ENCODE results near the gene APOBEC2.

Gene APOBEC2

DNA sequence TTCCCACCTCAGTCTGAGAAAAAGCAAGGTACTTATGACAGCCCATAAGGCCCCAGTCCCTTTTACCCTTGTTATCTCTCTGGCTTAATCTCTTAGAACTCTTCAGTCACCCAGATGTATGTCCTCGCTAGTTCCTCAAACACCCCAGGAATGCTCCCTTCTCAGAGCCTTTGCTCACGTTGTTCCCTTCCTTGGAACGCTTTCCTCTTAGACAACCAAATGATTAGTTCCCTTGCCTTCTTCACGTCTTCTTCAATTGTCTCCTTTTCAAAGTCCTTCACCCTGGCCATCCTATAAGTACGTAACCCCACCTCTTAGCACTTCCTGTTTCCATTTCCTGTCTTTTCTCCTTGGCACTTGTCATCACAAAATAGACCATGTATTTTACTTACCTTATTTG, 1.1 kb upstream of the APOBEC2 start:
- Histone ChIP-seq H3K9me3 (ENCODE audit: control insufficient read depth, low read length) (no peaks in the 10 kb centered on the region), H3K27ac (ENCODE audit: low read length, poor library complexity, severe bottlenecking) (no peak overlapping the region), H3K23ac (ENCODE audit: low read length in 2 of 2) (no peak overlapping the region), H3K27me3 (ENCODE audit: control insufficient read depth in 1 of 2, insufficient read depth in 1 of 2, low read length in 2 of 2) (peaks cover 0 to 10% of the 10 kb centered on the region in 2 experiments), H2BK12ac (ENCODE audit: low read length in 2 of 2) (no peak overlapping the region), H3K18ac (ENCODE audit: low read depth in 1 of 2, low read length in 2 of 2) (no peak overlapping the region), H3K4me2 (ENCODE audit: low read length, poor library complexity, severe bottlenecking) (no peak overlapping the region), H3K4me3 (ENCODE audit: insufficient read depth in 1 of 2, low read depth in 1 of 2, low read length in 2 of 2) (no peak overlapping the region), H4K91ac (ENCODE audit: low read length) (no peak overlapping the region), H3K79me1 (replicated peaks; ENCODE audit: low read length, poor library complexity, severe bottlenecking) (no peaks in the 10 kb centered on the region), H3K9ac (ENCODE audit: low read length) (no peak overlapping the region), H2BK15ac (ENCODE audit: low read depth, poor library complexity, severe bottlenecking) (no peak overlapping the region), H2BK120ac (ENCODE audit: low read depth, low read length) (no peak overlapping the region), H3K4ac (ENCODE audit: low read depth in 1 of 2, low read length in 2 of 2) (no peak overlapping the region), H3K14ac (ENCODE audit: low read length in 2 of 2) (no peak overlapping the region), H2AK5ac (ENCODE audit: low read length, severe bottlenecking) (no peak overlapping the region), H3K36me3 (ENCODE audit: control insufficient read depth in 1 of 2, insufficient read depth in 2 of 2, low read depth in 1 of 2, low read length in 2 of 2) (no peaks in the 10 kb centered on the region), H2AFZ (ENCODE audit: low read depth, low read length) (no peak overlapping the region), H3K4me1 (ENCODE audit: control insufficient read depth, insufficient read depth, low read depth, low read length) (peaks cover 7% of the 10 kb centered on the region), H4K8ac (ENCODE audit: low read length) (no peak overlapping the region), H2BK5ac (ENCODE audit: low read depth, low read length, poor library complexity, severe bottlenecking) (no peak overlapping the region)
- no peak for DNase-seq
- 66% methylated on average over 5 of the region's 5 CpGs for WGBS

DNA sequence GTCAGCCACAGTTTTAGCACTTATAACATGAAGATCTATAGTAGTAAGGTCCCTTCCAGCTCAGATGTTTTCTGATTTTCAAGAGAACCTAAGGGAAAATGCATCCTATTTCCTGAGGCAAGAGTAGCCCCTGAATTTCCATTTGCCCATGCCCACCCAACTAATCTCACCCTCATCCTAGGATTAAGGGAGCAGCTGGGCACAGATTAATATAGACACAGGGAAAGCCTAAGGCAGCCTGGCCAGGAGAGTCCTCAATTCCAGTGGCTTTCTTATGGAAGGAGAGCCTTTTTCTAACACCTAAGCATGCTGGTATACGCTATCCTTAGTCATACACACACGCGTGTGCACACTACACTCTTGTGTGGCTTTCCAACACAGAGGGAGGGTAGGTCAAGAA, 1.5 kb downstream of the APOBEC2 start:
- Histone ChIP-seq H3K27me3 (ENCODE audit: control insufficient read depth in 1 of 2, insufficient read depth in 1 of 2, low read length in 2 of 2) (peaks cover 0 to 5% of the 10 kb centered on the region in 2 experiments), H3K18ac (ENCODE audit: low read depth in 1 of 2, low read length in 2 of 2) (peak overlapping the region in 1 of 2 experiments; percentile 37), H3K4ac (ENCODE audit: low read depth in 1 of 2, low read length in 2 of 2) (no peak overlapping the region), H3K9me3 (ENCODE audit: control insufficient read depth, low read length) (no peaks in the 10 kb centered on the region), H2BK120ac (ENCODE audit: low read depth, low read length) (no peak overlapping the region), H3K4me1 (ENCODE audit: control insufficient read depth, insufficient read depth, low read depth, low read length) (peaks cover 7% of the 10 kb centered on the region), H3K4me2 (ENCODE audit: low read length, poor library complexity, severe bottlenecking) (no peak overlapping the region), H3K4me3 (ENCODE audit: insufficient read depth in 1 of 2, low read depth in 1 of 2, low read length in 2 of 2) (no peak overlapping the region), H4K91ac (ENCODE audit: low read length) (peak overlapping the region; percentile 12), H3K27ac (ENCODE audit: low read length, poor library complexity, severe bottlenecking) (no peak overlapping the region), H2AK5ac (ENCODE audit: low read length, severe bottlenecking) (no peak overlapping the region), H3K9ac (ENCODE audit: low read length) (no peak overlapping the region), H3K23ac (ENCODE audit: low read length in 2 of 2) (no peak overlapping the region), H2BK15ac (ENCODE audit: low read depth, poor library complexity, severe bottlenecking) (no peak overlapping the region), H2AFZ (ENCODE audit: low read depth, low read length) (no peak overlapping the region), H4K8ac (ENCODE audit: low read length) (no peak overlapping the region), H3K14ac (ENCODE audit: low read length in 2 of 2) (no peak overlapping the region), H2BK12ac (ENCODE audit: low read length in 2 of 2) (peak overlapping the region; percentile 23 to 27), H3K36me3 (ENCODE audit: control insufficient read depth in 1 of 2, insufficient read depth in 2 of 2, low read depth in 1 of 2, low read length in 2 of 2) (no peaks in the 10 kb centered on the region), H2BK5ac (ENCODE audit: low read depth, low read length, poor library complexity, severe bottlenecking) (no peak overlapping the region), H3K79me1 (replicated peaks; ENCODE audit: low read length, poor library complexity, severe bottlenecking) (no peaks in the 10 kb centered on the region)
- WGBS: 100% methylated on average over 2 of the region's 3 CpGs
- no peak for DNase-seq

DNA sequence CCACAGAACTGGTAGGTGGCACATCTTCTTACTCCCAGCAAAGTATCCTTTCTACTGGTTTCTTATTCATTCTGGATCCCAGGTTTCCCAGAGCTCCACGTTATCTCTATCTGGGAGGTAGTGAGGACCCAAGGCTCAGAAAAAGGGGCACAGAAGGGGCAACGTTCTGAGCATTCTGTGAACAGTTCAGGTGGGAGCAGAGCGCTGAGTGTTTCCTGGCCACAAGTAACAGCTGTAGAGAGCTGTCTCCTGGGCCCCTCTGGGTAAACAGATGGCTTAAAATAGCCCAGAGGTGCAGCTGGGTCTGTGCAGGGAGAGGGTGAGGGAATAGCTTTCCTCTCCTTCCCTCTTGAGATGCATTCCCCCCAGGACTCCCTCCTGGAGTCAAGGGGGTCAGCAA, 2.1 kb downstream of the APOBEC2 start:
- Histone ChIP-seq H3K4me3 (ENCODE audit: insufficient read depth in 1 of 2, low read depth in 1 of 2, low read length in 2 of 2) (no peak overlapping the region), H2AK5ac (ENCODE audit: low read length, severe bottlenecking) (peak overlapping the region; percentile 10), H3K9ac (ENCODE audit: low read length) (no peak overlapping the region), H3K18ac (ENCODE audit: low read depth in 1 of 2, low read length in 2 of 2) (no peak overlapping the region), H4K8ac (ENCODE audit: low read length) (no peak overlapping the region), H3K36me3 (ENCODE audit: control insufficient read depth in 1 of 2, insufficient read depth in 2 of 2, low read depth in 1 of 2, low read length in 2 of 2) (no peaks in the 10 kb centered on the region), H2BK5ac (ENCODE audit: low read depth, low read length, poor library complexity, severe bottlenecking) (no peak overlapping the region), H3K9me3 (ENCODE audit: control insufficient read depth, low read length) (no peaks in the 10 kb centered on the region), H3K27ac (ENCODE audit: low read length, poor library complexity, severe bottlenecking) (no peak overlapping the region), H3K23ac (ENCODE audit: low read length in 2 of 2) (peak overlapping the region in 1 of 2 experiments; percentile 5), H3K4me2 (ENCODE audit: low read length, poor library complexity, severe bottlenecking) (no peak overlapping the region), H3K14ac (ENCODE audit: low read length in 2 of 2) (no peak overlapping the region), H2BK12ac (ENCODE audit: low read length in 2 of 2) (no peak overlapping the region), H3K4me1 (ENCODE audit: control insufficient read depth, insufficient read depth, low read depth, low read length) (peaks cover 4% of the 10 kb centered on the region), H2AFZ (ENCODE audit: low read depth, low read length) (no peak overlapping the region), H4K91ac (ENCODE audit: low read length) (no peak overlapping the region), H2BK15ac (ENCODE audit: low read depth, poor library complexity, severe bottlenecking) (no peak overlapping the region), H3K79me1 (replicated peaks; ENCODE audit: low read length, poor library complexity, severe bottlenecking) (no peaks in the 10 kb centered on the region), H3K4ac (ENCODE audit: low read depth in 1 of 2, low read length in 2 of 2) (no peak overlapping the region), H2BK120ac (ENCODE audit: low read depth, low read length) (no peak overlapping the region), H3K27me3 (ENCODE audit: control insufficient read depth in 1 of 2, insufficient read depth in 1 of 2, low read length in 2 of 2) (peaks cover 0 to 5% of the 10 kb centered on the region in 2 experiments)
- DNase-seq: peak; percentile 43
- WGBS: 36% methylated on average over 3 of the region's 3 CpGs

DNA sequence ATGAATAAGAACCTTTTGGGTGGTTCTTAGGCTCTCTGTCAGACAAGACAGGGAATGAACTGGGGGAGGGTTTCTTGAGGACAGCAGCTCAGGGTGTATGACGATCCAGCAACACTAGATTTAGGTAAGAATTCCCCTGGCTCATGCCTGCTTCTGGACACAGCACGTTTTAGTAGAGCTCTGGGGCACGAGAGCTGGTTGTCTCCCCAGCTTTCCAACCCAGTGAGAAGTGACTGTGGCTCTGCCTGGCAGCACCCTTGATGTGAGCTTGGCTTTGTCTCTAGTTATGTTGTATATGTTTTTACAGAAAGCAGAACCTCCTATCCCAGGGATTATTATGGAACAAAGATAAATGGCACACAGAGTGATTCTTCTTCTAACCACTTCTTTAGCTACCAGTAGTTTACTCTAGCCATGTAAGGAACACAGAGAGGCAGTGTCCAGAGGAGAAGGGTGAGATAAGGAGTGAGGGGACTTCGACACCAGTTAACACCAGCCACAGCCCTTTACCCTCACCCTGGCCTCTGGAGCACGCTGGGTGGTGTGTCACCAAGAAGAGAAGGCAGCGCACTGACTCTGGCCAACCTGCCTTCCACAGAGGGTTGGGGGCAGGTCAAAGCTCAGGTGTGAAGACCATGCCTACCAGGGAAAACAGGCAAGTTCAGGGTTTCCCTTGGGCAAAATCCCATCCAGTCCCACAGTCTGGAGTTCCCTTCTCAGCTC, 3.9 kb downstream of the APOBEC2 start:
- Histone ChIP-seq H3K18ac (ENCODE audit: low read depth in 1 of 2, low read length in 2 of 2) (no peak overlapping the region), H3K14ac (ENCODE audit: low read length in 2 of 2) (no peak overlapping the region), H3K4me2 (ENCODE audit: low read length, poor library complexity, severe bottlenecking) (no peak overlapping the region), H2BK15ac (ENCODE audit: low read depth, poor library complexity, severe bottlenecking) (no peak overlapping the region), H3K9ac (ENCODE audit: low read length) (no peak overlapping the region), H3K27me3 (ENCODE audit: control insufficient read depth in 1 of 2, insufficient read depth in 1 of 2, low read length in 2 of 2) (peaks cover 0 to 5% of the 10 kb centered on the region in 2 experiments), H4K8ac (ENCODE audit: low read length) (no peak overlapping the region), H4K91ac (ENCODE audit: low read length) (no peak overlapping the region), H3K79me1 (replicated peaks; ENCODE audit: low read length, poor library complexity, severe bottlenecking) (no peaks in the 10 kb centered on the region), H2AFZ (ENCODE audit: low read depth, low read length) (no peak overlapping the region), H2AK5ac (ENCODE audit: low read length, severe bottlenecking) (no peak overlapping the region), H2BK12ac (ENCODE audit: low read length in 2 of 2) (peak overlapping the region in 1 of 2 experiments; percentile 27), H3K4me1 (ENCODE audit: control insufficient read depth, insufficient read depth, low read depth, low read length) (peaks cover 6% of the 10 kb centered on the region), H3K36me3 (ENCODE audit: control insufficient read depth in 1 of 2, insufficient read depth in 2 of 2, low read depth in 1 of 2, low read length in 2 of 2) (peaks cover 0 to 5% of the 10 kb centered on the region in 2 experiments), H3K4ac (ENCODE audit: low read depth in 1 of 2, low read length in 2 of 2) (no peak overlapping the region), H2BK5ac (ENCODE audit: low read depth, low read length, poor library complexity, severe bottlenecking) (no peak overlapping the region), H3K27ac (ENCODE audit: low read length, poor library complexity, severe bottlenecking) (no peak overlapping the region), H3K9me3 (ENCODE audit: control insufficient read depth, low read length) (no peaks in the 10 kb centered on the region), H3K23ac (ENCODE audit: low read length in 2 of 2) (no peak overlapping the region), H2BK120ac (ENCODE audit: low read depth, low read length) (no peak overlapping the region), H3K4me3 (ENCODE audit: insufficient read depth in 1 of 2, low read depth in 1 of 2, low read length in 2 of 2) (no peak overlapping the region)
- 90% methylated on average over 6 of the region's 6 CpGs for WGBS
- no peak for DNase-seq
